GM10847 (cell line): ENCODE data around the gene HDHD2.

Experiments
- POLR2A ChIP-seq: IDR thresholded peaks from 2 replicates; pipeline ENCODE4 v1.6.1; 2011; ENCODE audit not compliant: insufficient read length; ENCODE audit errors: extremely low read depth

Gene HDHD2

GRCh38 chr18:47151439-47151838 is 1.1 kb upstream of the HDHD2 start:
- TF ChIP-seq POLR2A = no peak

GRCh38 chr18:47150824-47151366 is 595 bp upstream of the HDHD2 start:
- no peak for TF ChIP-seq POLR2A

- TF ChIP-seq POLR2A = no peak
Measured at GRCh38 chr18:47149457-47150028, 757 bp downstream of the HDHD2 start.

- no peak for TF ChIP-seq POLR2A
Measured at GRCh38 chr18:47146206-47146605, 4.1 kb downstream of the HDHD2 start.

- no peak for TF ChIP-seq POLR2A
Measured at GRCh38 chr18:47143899-47144485, 6.3 kb downstream of the HDHD2 start.

GRCh38 chr18:47143153-47143552 is 7.1 kb downstream of the HDHD2 start:
- TF ChIP-seq POLR2A = no peak

GRCh38 chr18:47141289-47141688 is 9.0 kb downstream of the HDHD2 start:
- TF ChIP-seq POLR2A = no peak

GRCh38 chr18:47121146-47121545 is 29.2 kb downstream of the HDHD2 start:
- TF ChIP-seq POLR2A = no peak

GRCh38 chr18:47120428-47120827 is 29.9 kb downstream of the HDHD2 start:
- no peak for TF ChIP-seq POLR2A

- TF ChIP-seq POLR2A = no peak
Measured at GRCh38 chr18:47118981-47119380, 31.3 kb downstream of the HDHD2 start.

- TF ChIP-seq POLR2A = no peak
Measured at GRCh38 chr18:47115205-47115604, 35.1 kb downstream of the HDHD2 start.

GRCh38 chr18:47113796-47114540 is 36.3 kb downstream of the HDHD2 start:
- TF ChIP-seq POLR2A = no peak

GRCh38 chr18:47110492-47111274 is 39.6 kb downstream of the HDHD2 start:
- no peak for TF ChIP-seq POLR2A

GRCh38 chr18:47109720-47110119 is 40.6 kb downstream of the HDHD2 start:
- no peak for TF ChIP-seq POLR2A

GRCh38 chr18:47108998-47109405 is 41.3 kb downstream of the HDHD2 start:
- TF ChIP-seq POLR2A = no peak
